Measurements from ENCODE around the gene PHF20. TPM values are rescaled to one million over a fixed set of nuclear protein-coding genes. Genes with fewer than 3 reads are reported as not detected.

PHF20 gene
- total RNA-seq, 1 experiment from 2014 or later: 37.2 TPM

DNA sequence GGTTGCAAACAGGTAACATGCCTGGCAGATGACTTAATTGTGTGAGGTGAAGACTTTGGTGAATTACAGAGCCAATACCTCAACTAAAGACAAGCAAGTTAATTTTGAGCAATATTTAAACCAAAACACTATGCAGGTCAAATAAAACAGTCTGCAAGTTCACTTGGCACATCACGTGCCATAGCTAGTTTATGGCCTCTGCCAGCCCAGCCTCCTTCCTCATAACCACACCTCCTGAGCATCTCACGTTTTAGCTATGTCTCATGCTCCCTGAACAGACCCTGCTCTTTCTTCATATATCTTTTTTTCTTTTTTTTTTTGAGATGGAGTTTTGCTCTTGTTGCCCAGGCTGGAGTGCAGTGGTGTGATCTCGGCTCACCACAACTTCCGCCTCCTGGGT is 192.1 kb downstream of the PHF20 start:
- ATAC-seq (no peak), DNase-seq (no peak)
- TF ChIP-seq, protein P1, sequence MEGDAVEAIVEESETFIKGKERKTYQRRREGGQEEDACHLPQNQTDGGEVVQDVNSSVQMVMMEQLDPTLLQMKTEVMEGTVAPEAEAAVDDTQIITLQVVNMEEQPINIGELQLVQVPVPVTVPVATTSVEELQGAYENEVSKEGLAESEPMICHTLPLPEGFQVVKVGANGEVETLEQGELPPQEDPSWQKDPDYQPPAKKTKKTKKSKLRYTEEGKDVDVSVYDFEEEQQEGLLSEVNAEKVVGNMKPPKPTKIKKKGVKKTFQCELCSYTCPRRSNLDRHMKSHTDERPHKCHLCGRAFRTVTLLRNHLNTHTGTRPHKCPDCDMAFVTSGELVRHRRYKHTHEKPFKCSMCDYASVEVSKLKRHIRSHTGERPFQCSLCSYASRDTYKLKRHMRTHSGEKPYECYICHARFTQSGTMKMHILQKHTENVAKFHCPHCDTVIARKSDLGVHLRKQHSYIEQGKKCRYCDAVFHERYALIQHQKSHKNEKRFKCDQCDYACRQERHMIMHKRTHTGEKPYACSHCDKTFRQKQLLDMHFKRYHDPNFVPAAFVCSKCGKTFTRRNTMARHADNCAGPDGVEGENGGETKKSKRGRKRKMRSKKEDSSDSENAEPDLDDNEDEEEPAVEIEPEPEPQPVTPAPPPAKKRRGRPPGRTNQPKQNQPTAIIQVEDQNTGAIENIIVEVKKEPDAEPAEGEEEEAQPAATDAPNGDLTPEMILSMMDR (conservative IDR thresholded peaks at IDR 0.05; ENCODE audit: low read depth, low read length): no peak
- no peak for TF ChIP-seq EZH2 (IDR thresholded peaks at IDR 0.05; ENCODE audit: low read length, unreplicated experiment)
- TF ChIP-seq EZH2phosphoT487 (IDR thresholded peaks at IDR 0.05; ENCODE audit: borderline replicate concordance, low read length): no peak
- Histone ChIP-seq H3K27ac (ENCODE audit: low read length) (no peak overlapping the region), H3K9me3 (ENCODE audit: low read length) (no peaks in the 10 kb centered on the region), H3K27me3 (ENCODE audit: low read length) (no peaks in the 10 kb centered on the region), H4K20me1 (ENCODE audit: low read length) (no peaks in the 10 kb centered on the region), H3K9ac (ENCODE audit: low read length) (no peak overlapping the region), H3K4me3 (ENCODE audit: low read length) (no peak overlapping the region), H2AFZ (ENCODE audit: low read length) (no peak overlapping the region), H3K4me1 (ENCODE audit: insufficient read depth, low read length) (peaks cover 2% of the 10 kb centered on the region; the same call in 1 of the 2 replicates), H3K9me2 (replicated peaks; ENCODE audit: low read length) (no peaks in the 10 kb centered on the region), H3K79me2 (ENCODE audit: low read length) (no peaks in the 10 kb centered on the region), H3K36me3 (ENCODE audit: low read depth, low read length) (no peaks in the 10 kb centered on the region), H3F3A (ENCODE audit: low read length, unreplicated experiment) (no peaks in the 10 kb centered on the region), H3K4me2 (ENCODE audit: low read length) (no peak overlapping the region)
- CTCF ChIA-PET: no interaction called here
- intact Hi-C loops (cut with micrococcal nuclease): no loop called here
- no TSS peak for BruUV-seq (replicated peaks)
- POLR2A ChIA-PET (ENCODE audit: unreplicated experiment): no interaction called here

DNA sequence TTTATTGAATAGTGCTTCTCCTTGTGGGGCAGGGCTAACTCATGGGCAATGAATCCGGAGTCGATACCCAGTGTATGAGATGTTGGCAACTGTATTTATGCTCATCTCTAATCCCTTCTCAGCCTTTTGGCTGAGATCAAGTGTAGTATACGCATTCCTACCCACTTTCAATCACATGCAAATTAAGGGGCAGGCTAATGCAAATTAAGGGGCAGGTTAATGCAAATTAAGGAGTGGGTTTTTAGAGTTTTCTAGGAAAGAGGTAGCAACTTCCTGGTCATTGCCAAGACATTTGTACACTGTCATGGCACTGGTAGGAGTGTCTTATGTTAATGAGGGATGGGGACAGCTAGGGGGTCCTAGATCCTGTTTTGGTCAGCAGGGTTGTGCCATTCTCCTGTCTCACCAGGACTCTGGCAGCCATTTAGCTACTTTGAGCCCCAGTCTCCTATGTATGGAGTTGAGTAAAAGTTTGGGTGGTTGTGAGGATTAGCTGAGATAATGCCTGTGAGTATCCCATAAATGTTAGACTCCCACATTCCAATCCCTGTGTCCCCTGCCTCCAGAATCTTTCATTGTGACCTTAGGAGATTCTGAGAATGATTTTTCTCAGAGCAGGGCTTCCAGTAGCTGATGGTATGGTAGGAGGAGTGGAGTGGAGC is 196.3 kb downstream of the PHF20 start, which contains the start of gene CNBD2:
Gene CNBD2, plus strand, starts transcription at position 612 of the 662 bp plus-strand sequence. CDS start 173 bp downstream, outside the sequence.
- CTCF ChIA-PET: interaction anchor here (0.7 to 1.1 kb wide), 2 partner anchors 14 to 660 kb away, joined by 3 to 5 read pairs; partner anchors contain the start of gene SCAND1
- no peak within 1 kb of the TSS for H2AFZ ChIP-seq (ENCODE audit: low read length)
- BruUV-seq (replicated peaks): no TSS peak

More for the DNA sequence above, 196.3 kb downstream of the PHF20 start, which contains the start of gene CNBD2:
- DNase-seq (no peak), ATAC-seq (no peak)
- POLR2A ChIA-PET (ENCODE audit: unreplicated experiment): no interaction called here
- Histone ChIP-seq H3K4me3 (ENCODE audit: low read length) (no peak within 1 kb of the TSS), H3K27ac (ENCODE audit: low read length) (no peak within 1 kb of the TSS), H3K9me2 (replicated peaks; ENCODE audit: low read length) (no peaks in the 10 kb centered on the region), H3K4me2 (ENCODE audit: low read length) (no peak within 1 kb of the TSS), H3K79me2 (ENCODE audit: low read length) (no peaks in the 10 kb centered on the region), H3K9me3 (ENCODE audit: low read length) (no peaks in the 10 kb centered on the region), H4K20me1 (ENCODE audit: low read length) (no peaks in the 10 kb centered on the region), H3K36me3 (ENCODE audit: low read depth, low read length) (no peaks in the 10 kb centered on the region), H3K9ac (ENCODE audit: low read length) (no peak within 1 kb of the TSS), H3F3A (ENCODE audit: low read length, unreplicated experiment) (no peaks in the 10 kb centered on the region), H3K4me1 (ENCODE audit: insufficient read depth, low read length) (peaks cover 5% of the 10 kb centered on the region; the same call in 1 of the 2 replicates), H3K27me3 (ENCODE audit: low read length) (no peaks in the 10 kb centered on the region)
- TF ChIP-seq, protein P1 (conservative IDR thresholded peaks at IDR 0.05; ENCODE audit: low read depth, low read length): no peak
- no peak for TF ChIP-seq EZH2phosphoT487 (IDR thresholded peaks at IDR 0.05; ENCODE audit: borderline replicate concordance, low read length)
- no peak for TF ChIP-seq EZH2 (IDR thresholded peaks at IDR 0.05; ENCODE audit: low read length, unreplicated experiment)
- intact Hi-C loops (cut with micrococcal nuclease): no loop called here
